Articular chondrocyte of knee joint (primary cell): ENCODE measurements around the gene SMYD2. TPM values are rescaled to one million over a fixed set of nuclear protein-coding genes. Genes with fewer than 3 reads are reported as not detected.

Source experiments
- total RNA-seq: library from RNA; depleted of rRNA; stranded (reverse); fragments of >200 nt; gene quantifications from 2 replicates; pipeline ENCODE4 v1.2.3, GENCODE V29; 2012

SMYD2 gene, protein sequence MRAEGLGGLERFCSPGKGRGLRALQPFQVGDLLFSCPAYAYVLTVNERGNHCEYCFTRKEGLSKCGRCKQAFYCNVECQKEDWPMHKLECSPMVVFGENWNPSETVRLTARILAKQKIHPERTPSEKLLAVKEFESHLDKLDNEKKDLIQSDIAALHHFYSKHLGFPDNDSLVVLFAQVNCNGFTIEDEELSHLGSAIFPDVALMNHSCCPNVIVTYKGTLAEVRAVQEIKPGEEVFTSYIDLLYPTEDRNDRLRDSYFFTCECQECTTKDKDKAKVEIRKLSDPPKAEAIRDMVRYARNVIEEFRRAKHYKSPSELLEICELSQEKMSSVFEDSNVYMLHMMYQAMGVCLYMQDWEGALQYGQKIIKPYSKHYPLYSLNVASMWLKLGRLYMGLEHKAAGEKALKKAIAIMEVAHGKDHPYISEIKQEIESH
- total RNA-seq = 21.6 and 24.9 TPM in 2 replicates

GRCh38 chr1:214281021-214281719 lies at the start of gene SMYD2:
SMYD2 (plus strand) TSS chr1:214281159; CDS start chr1:214281255, 96 bp downstream.

